GM18870 (cell line): ENCODE measurements around the gene GFAP.

Source experiments
- ATAC-seq: cut with Tn5 transposase; IDR thresholded peaks from one replicate; pipeline ENCODE4 v1.9.1; 2021; ENCODE audit warnings: moderate library complexity; ENCODE audit not compliant: unreplicated experiment

The GFAP gene

GRCh38 chr17:44932096-44932786 lies 16.9 kb upstream of the GFAP start:
- ATAC-seq = no peak

GRCh38 chr17:44931376-44931775 lies 16.1 kb upstream of the GFAP start:
- no peak for ATAC-seq

- ATAC-seq = no peak
Observed at GRCh38 chr17:44930667-44931066, 15.4 kb upstream of the GFAP start.

GRCh38 chr17:44928950-44929720 lies 13.8 kb upstream of the GFAP start:
- no peak for ATAC-seq

- no peak for ATAC-seq
Observed at GRCh38 chr17:44928136-44928535, 12.8 kb upstream of the GFAP start.

- no peak for ATAC-seq
Observed at GRCh38 chr17:44927696-44928095, 12.4 kb upstream of the GFAP start.

- no peak for ATAC-seq
Observed at GRCh38 chr17:44926821-44927525, 11.7 kb upstream of the GFAP start.

- no peak for ATAC-seq
Observed at GRCh38 chr17:44925731-44926697, 10.7 kb upstream of the GFAP start.

- no peak for ATAC-seq
Observed at GRCh38 chr17:44924107-44924544, 8.8 kb upstream of the GFAP start.

- ATAC-seq = no peak
Observed at GRCh38 chr17:44922746-44923470, 7.6 kb upstream of the GFAP start.

- ATAC-seq = no peak
Observed at GRCh38 chr17:44922136-44922535, 6.8 kb upstream of the GFAP start.

GRCh38 chr17:44921122-44921882 lies 6.0 kb upstream of the GFAP start:
- ATAC-seq = no peak

- no peak for ATAC-seq
Observed at GRCh38 chr17:44920565-44920940, 5.3 kb upstream of the GFAP start.

GRCh38 chr17:44919885-44920564 lies 4.7 kb upstream of the GFAP start:
- peak; percentile 67 for ATAC-seq

- ATAC-seq = no peak
Observed at GRCh38 chr17:44919411-44919810, 4.1 kb upstream of the GFAP start.

GRCh38 chr17:44918006-44918405 lies 2.7 kb upstream of the GFAP start:
- ATAC-seq = no peak

GRCh38 chr17:44917456-44917855 lies 2.2 kb upstream of the GFAP start:
- ATAC-seq = no peak

- no peak for ATAC-seq
Observed at GRCh38 chr17:44916781-44917241, 1.5 kb upstream of the GFAP start.
